Dermis blood vessel endothelial cell (primary cell): Measurements from ENCODE around the gene OCA2. TPM values are rescaled to one million over a fixed set of nuclear protein-coding genes. Genes with fewer than 3 reads are reported as not detected.
"Not testable (repeated sequence)": the region's sequence is repeated elsewhere in the genome, so short reads cannot be mapped to it uniquely, and the experiment has no call there.

Experiments
- DNase-seq: peaks from one replicate; pipeline ENCODE4 v3.0.0; 2010
- total RNA-seq: library from RNA; depleted of rRNA; stranded (reverse); fragments of >200 nt; gene quantifications from 2 replicates; pipeline ENCODE4 v1.2.3, GENCODE V29; 2014

The OCA2 gene
- total RNA-seq, 1 donor from 2014 or later, result not detected

- no peak for DNase-seq
Observed at GRCh38 chr15:27767918-27768640, 331.0 kb downstream of the OCA2 start.

DNA sequence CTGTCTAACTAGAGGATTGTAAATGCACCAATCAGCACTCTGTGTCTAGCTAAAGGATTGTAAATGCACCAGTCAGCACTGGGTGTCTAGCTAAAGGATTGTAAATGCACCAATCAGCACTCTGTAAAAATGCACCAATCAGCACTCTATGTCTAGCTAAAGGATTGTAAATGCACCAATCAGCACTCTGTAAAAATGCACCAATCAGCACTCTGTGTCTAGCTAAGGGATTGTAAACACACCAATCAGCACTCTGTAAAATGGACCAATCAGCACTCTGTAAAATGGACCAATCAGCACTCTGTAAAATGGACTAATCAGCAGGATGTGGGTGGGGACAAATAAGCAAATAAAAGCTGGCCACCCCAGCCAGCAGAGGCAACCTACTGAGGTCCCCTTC, 331.7 kb downstream of the OCA2 start:
- DNase-seq, result not testable (repeated sequence)

- no peak for DNase-seq
Observed at GRCh38 chr15:27764339-27764738, 334.8 kb downstream of the OCA2 start.

GRCh38 chr15:27763514-27763913, 335.6 kb downstream of the OCA2 start:
- no peak for DNase-seq

DNA sequence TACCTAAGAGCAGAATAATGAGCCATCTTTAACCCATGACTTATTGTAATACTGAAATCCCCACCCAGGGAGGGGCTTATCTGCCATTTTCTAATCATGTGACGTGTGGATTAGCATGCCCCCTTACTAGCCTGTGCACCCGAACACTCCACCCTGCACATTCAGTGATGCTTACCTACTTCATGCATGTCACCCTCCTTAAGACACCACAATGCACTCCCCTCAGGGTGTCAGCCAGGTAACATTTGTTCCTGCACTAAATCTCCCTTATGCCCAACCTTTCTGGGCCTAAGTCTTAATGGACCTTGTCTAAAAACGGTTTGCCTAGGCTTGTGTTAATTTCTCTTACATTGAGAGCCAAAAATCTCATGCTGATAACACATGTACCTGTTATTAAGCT, 336.6 kb downstream of the OCA2 start:
- DNase-seq, result no peak

- no peak for DNase-seq
Observed at GRCh38 chr15:27757052-27757451, 342.1 kb downstream of the OCA2 start.

- DNase-seq, result no peak
Observed at GRCh38 chr15:27752691-27753090, 346.4 kb downstream of the OCA2 start.

DNA sequence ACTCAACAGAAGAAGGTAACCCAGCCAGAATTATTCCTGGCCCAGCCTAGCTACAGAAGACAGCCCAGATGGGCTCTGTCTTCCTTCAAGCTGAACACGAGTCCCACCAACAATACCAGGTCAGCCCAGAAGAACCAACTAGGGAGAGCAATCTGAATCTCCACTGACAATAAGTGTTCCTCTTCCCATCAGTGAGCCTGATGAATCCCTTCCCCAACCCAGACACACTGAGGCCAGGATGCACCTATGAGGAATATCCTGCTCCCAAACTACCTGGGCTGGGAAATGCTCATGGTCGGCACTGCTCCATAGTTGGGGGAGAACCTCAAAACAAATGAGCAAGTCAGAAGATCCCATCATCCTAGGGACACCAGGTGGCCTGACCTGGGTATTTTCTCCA, 351.1 kb downstream of the OCA2 start:
- DNase-seq, result no peak

DNA sequence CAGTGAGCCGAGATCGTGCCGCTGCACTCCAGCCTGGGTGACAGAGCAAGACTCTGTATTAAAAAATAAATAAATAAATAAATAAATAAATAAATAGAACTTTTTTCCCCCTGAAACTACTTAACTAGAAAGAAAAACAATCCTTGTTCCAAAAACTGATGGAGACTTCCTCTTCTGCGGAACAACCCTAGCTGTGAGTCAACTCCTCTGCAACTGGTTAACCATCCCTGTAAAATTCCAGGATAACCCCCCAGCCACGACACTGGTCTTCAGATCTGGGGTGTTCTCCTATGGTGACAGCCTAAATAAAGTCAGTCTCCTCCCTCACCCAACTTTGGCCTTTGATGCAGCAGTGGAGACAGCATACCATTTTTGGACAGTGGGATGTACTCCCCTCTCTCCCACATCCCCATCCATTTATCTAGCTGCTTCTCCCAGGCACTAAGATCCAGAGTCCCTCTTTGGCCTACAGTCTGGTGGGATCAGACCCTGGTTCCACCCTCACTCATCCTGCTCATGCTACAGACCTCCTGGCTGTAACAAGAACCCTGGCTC, 352.6 kb downstream of the OCA2 start:
- DNase-seq, result no peak

DNA sequence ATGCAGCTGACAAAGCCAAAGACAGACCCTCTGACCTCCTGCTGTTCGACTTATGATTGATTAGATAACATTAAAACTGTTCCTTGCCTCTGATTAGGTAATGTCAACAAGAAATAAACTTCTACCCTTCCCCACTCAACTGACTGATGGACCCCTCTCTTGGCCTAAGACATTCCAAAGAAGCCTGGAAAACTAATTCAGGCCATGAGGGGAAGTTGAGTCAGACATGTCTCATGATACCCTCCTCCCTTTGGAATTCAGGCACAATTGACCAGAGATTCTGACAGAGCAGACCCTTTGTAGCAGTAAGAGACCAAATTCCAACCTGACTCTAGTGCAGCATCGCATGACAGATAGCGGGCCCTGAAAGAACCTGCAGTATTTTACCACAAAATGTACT, 354.5 kb downstream of the OCA2 start:
- DNase-seq, result no peak

DNA sequence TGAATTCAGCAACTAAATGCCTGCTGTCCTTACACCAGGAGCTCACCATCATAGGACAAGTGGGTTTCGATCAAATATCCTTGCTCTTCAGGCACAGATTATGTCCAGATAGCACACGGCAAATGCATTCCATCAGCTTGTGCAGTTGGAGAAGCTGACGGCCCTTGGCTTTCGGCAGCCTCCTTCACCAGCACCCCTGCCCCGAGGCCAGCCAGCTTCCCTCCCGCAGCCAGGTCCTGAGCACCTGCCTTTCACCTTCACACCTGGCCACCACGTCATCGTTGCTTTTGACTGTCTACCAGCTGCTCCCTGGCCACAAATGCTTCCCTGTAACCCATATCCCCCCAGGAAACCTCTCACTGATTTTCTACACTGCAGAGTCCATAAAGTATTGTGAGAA, 355.5 kb downstream of the OCA2 start:
- DNase-seq, result no peak

DNA sequence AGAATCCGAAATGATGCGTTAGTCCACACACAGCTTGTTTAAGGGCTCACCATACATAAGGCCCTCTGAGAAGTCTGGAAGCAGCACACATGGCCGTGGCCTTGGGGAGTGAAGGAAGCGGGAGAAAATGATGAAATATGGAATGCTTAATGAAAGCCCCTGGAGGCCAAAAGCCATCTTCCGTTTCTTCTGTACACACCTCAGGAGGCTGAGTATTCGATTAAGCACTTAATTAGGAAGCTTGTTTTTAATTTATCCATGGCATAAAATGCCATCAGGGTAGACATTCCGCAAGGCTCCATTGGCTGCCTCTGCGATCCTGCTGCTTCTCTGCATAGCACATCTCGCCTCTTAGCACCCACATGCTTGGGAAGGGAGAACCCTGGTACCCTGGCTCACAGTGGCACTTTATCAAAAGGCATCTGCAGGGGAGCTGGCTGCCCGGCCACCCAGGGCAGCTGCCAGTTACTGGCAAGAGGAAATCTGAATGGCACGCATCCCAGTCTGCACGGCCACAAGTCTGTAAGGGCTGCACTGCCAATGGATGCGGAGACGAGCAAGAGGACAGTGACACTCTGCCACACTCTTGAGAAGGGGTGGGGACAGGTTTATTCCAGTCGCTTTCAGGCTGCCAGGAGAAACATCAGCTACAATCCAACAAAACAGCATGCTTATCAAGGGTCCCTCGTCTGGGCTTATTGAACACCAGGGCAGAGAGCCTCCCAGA, 356.2 kb downstream of the OCA2 start:
- DNase-seq, result no peak

DNA sequence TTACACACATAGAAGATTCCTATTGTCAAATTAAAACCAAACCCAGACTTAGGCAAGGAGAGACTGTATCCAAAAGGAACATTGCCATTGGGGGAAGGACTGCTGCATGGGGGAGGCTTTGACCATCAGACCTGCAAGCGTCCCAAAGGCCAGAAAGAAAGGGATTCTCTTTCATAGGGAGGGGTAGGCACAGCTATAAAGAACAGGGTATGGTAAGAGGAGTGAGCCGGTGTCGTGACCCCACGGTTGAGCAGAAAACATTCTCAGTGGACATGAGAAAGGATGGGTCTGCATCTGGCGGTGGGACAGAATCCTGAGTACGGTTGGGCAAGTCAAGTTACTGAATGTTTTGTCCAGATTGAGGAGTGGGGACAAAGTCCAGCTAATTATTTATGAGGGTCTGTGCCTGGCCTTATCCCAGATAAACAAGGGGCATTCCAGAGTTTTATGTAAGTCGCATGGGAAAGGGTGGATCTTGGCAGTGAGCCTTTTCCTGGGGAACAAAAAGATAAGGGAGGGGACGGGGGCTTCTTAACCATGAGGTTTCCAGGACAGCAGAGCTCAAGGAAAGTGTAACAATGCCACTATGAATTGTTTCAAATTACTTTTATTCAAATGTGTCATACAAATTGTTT, 357.8 kb downstream of the OCA2 start:
- DNase-seq, result no peak

- no peak for DNase-seq
Observed at GRCh38 chr15:27734785-27735495, 364.2 kb downstream of the OCA2 start.

DNA sequence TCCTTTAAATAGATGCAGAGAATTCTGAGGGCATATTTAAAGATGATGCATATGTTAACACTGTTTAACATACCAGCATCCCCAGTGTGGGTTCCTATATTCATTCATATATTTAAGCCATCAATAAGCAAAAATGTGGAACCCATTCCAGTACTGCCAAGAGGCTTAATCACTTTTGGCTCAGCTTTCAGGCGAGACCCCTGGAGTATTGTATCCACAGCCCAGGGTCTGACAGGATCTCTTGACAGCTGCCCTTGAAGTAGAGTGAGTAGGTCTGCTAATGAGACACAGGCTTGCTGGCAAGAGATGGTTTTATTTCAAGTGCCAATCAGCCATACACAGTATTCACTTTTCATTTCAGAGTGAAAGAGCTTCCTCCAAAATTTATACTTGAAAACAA, 367.3 kb downstream of the OCA2 start:
- no peak for DNase-seq

GRCh38 chr15:27730868-27731267, 368.2 kb downstream of the OCA2 start:
- DNase-seq, result no peak

DNA sequence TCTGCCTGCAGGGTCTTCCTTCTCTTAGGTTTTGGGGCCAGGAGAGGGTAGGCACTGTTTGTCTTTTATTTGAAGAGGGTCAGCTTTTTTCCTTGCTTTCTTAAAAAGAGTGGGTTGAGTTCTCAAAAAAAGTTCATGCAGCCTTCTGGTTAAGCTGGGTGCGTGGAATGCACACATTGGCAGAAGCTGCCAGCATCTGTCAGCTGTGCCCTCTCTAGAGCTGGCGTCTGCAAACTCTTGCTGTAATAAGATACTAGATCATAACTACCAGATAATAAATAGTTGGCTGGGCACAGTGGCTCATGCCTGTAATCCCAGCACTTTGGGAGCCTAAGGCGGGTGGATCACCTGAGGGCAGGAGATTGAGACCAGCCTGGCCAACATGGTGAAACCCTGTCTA, 373.4 kb downstream of the OCA2 start:
- no peak for DNase-seq

- DNase-seq, result no peak
Observed at GRCh38 chr15:27723821-27724220, 375.3 kb downstream of the OCA2 start.

GRCh38 chr15:27722102-27722501, 377.0 kb downstream of the OCA2 start:
- no peak for DNase-seq

DNA sequence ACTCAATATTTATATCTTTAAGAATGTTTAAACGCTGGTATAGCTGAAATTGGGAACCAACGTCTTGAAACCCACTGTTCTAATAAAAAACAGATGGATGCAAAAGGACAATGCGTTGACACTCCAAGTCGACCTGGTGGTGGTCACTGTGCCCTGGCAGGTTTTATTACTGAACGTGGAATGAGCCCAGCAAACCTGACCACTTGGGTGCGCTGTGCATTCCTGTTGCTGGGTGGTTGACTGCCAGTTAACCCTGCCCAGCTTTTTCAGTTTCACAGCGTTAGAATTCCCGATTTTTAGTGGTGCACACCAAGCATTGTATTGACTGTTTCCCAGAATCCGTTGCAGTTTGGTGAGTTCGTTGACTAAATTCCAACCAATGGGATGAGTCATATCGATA, 384.4 kb downstream of the OCA2 start:
- no peak for DNase-seq

DNA sequence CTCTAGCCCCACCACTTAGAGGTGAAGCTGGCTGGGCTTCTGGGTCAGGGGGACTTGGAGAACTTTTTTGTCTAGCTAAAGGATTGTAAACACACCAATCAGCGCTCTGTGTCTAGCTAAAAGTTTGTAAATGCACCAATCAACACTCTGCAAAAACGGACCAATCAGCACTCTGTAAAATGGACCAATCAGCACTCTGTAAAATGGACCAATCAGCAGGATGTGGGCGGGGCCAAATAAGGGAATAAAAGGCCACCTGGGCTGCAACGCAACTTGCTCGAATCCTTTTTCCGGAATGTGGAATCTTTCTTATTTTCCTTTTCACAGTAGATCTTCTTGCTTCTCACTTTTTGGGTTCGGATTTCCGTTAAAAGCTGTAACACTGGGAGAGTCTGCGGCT, 385.3 kb downstream of the OCA2 start:
- DNase-seq, result not testable (repeated sequence)

DNA sequence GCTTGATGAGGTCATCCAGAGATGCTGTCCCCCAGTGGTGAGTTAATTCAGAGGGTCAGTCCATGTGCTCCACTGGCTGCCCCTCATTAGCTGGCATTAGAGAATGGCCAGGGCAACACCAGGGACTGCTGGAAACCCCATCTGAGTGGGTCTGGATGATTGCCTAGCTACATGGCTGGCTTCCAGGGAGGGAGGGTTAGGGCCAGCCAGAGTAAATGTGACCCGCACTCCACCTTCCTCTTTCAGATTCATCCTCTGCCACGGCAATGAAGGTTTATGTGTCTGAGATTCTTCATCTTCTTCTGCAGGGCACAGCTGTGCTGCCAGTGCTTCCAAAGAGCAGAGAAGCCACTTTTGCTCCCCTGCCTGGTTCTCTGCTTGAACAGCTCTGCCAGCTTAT, 391.9 kb downstream of the OCA2 start:
- no peak for DNase-seq

DNA sequence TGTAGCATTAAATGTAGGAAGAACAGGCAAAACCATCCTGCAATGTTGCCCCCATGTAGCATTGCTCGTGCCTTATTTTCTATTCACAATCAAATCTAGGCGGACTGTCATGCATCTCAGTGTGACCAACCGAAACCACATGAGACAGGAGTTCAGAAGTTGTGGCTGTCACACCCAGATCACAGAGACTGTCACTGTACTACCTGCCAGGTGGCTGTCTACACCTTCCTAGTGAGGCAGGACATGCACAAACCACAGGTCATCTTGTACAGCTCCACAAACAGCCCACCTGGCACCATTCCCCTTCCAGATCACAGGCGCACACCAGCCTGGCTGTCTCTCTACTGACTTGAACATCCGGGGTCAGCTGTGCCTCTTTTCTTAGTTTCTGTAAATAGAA, 392.8 kb downstream of the OCA2 start:
- no peak for DNase-seq
